Sigmoid colon (tissue), 7 donors: ENCODE measurements around the gene PPDPF. TPM values are rescaled to one million over a fixed set of nuclear protein-coding genes. Genes with fewer than 3 reads are reported as not detected.

Source experiments
- DNase-seq: peaks from one replicate; pipeline ENCODE4 v3.0.0-alpha.2; 2019
- H3K27ac ChIP-seq, 4 donors: fragments of 200-600 bp; sonication (generic); one replicate each; pipeline ENCODE4 v1.5.1; 2016 to 2019; ENCODE audit warnings: mild to moderate bottlenecking in 1 of 4
- H3K27me3 ChIP-seq, 3 donors: fragments of 200-600 bp; sonication (generic); one replicate each; pipeline ENCODE4 v1.5.1; 2019; ENCODE audit warnings: mild to moderate bottlenecking in 1 of 3
- H3K36me3 ChIP-seq, 4 donors: fragments of 200-600 bp; sonication (generic); one replicate each; pipeline ENCODE4 v1.5.1; 2016 to 2019
- H3K4me1 ChIP-seq, 4 donors: fragments of 200-600 bp; sonication (generic); one replicate each; pipeline ENCODE4 v1.5.1; 2017 to 2019
- H3K4me3 ChIP-seq, 4 donors: fragments of 200-600 bp; sonication (generic); one replicate each; pipeline ENCODE4 v1.5.1; 2017 to 2019; ENCODE audit warnings: mild to moderate bottlenecking in 2 of 4, moderate library complexity in 1 of 4
- H3K9me3 ChIP-seq, 4 donors: fragments of 200-600 bp in 3 of 4; sonication (generic) in 3 of 4; one replicate each; pipeline versions ENCODE4 v1.5.1 to v1.6.1; 2013 to 2019
- CTCF ChIP-seq, 4 experiments: fragments of 450-650 bp in 3 of 4; fragments of 200-600 bp in 1 of 4; IDR thresholded peaks; one replicate each; pipeline ENCODE4 v1.5.1; 2016 to 2019; ENCODE audit warnings: antibody characterized with exemption in 4 of 4, mild to moderate bottlenecking in 3 of 4, moderate library complexity in 2 of 4
- EP300 ChIP-seq, 4 donors: sonication (generic); formaldehyde crosslinking; IDR thresholded peaks; one replicate each; pipeline ENCODE4 v1.6.1; 2017; ENCODE audit warnings: antibody characterized with exemption in 4 of 4
- POLR2A ChIP-seq, 2 donors: fragments of 450-650 bp; IDR thresholded peaks; one replicate each; pipeline ENCODE4 v1.6.1; 2016; ENCODE audit warnings: antibody characterized with exemption in 2 of 2, mild to moderate bottlenecking in 2 of 2, moderate library complexity in 2 of 2
- POLR2AphosphoS5 ChIP-seq, 4 donors: sonication (generic); formaldehyde crosslinking; IDR thresholded peaks; one replicate each; pipeline ENCODE4 v1.6.1; 2017; ENCODE audit warnings: antibody characterized with exemption in 4 of 4
- WGBS, 2 donors: extraction: QIAGEN DNeasy Blood & Tissue Kit; methylation state at CpG; one replicate each; pipeline ENCODE4 v1.1.7; 2013; 5-methylcytosine and 5-hydroxymethylcytosine counted together
- intact Hi-C: fragments of 100-400 bp; cut with DNase I; formaldehyde crosslinking; loops from one replicate; pipeline ENCODE4 v1.15.1; 2023
- polyA plus RNA-seq, 3 donors: library from polyadenylated mRNA; stranded (reverse); fragments of 200-250 nt; gene quantifications; one replicate each; pipeline ENCODE4 v1.2.3, GENCODE V29; 2013
- total RNA-seq, 4 donors: library from RNA; depleted of rRNA; stranded (reverse); fragments of >200 nt; gene quantifications; one replicate each; pipeline ENCODE4 v1.1.0, GENCODE V29; 2016
- donor health status: healthy with polysubstance abuse.
- donor health status: Bipolar disorder and iron deficiency.
- donor health status: healthy.

Gene PPDPF
- total and polyA plus RNA-seq, 7 donors = 82.8 to 1,688 (median 244) TPM

- H3K9me3 ChIP-seq = no peaks in the 10 kb centered on the region
- no peaks in the 10 kb centered on the region for H3K4me1 ChIP-seq
- H3K27me3 ChIP-seq = peaks cover 0 to 5% (median 0%) of the 10 kb centered on the region in 3 donors
- no peak overlapping the region for H3K27ac ChIP-seq
- H3K36me3 ChIP-seq = peaks cover 22 to 72% (median 48%) of the 10 kb centered on the region in 4 donors
- TF ChIP-seq CTCF (IDR thresholded peaks at IDR 0.05) (no peak), EP300 (IDR thresholded peaks at IDR 0.05) (no peak), POLR2A (IDR thresholded peaks at IDR 0.05) (no peak)
- 89 to 94% methylated on average over 36 of the region's 36 CpGs for whole genome bisulfite sequencing, 2 donors
- H3K4me3 ChIP-seq = no peak overlapping the region
- intact Hi-C loops = no loop called here
- no peak for DNase-seq
These were observed 41.2 kb downstream of the PPDPF start for GRCh38 chr20:63561624-63562396.

- TF ChIP-seq EP300 (IDR thresholded peaks at IDR 0.05) (no peak), POLR2A (IDR thresholded peaks at IDR 0.05) (no peak), POLR2AphosphoS5 (IDR thresholded peaks at IDR 0.05) (no peak), CTCF (IDR thresholded peaks at IDR 0.05) (no peak)
- peaks cover 22 to 72% (median 48%) of the 10 kb centered on the region in 4 donors for H3K36me3 ChIP-seq
- intact Hi-C loops = no loop called here
These were observed 42.1 kb downstream of the PPDPF start for GRCh38 chr20:63562461-63563224.

GRCh38 chr20:63563225-63563935 lies 42.8 kb downstream of the PPDPF start:
- peaks cover 22 to 68% (median 47%) of the 10 kb centered on the region in 4 donors for H3K36me3 ChIP-seq
- whole genome bisulfite sequencing, 2 donors = 93 to 95% methylated on average over 55 of the region's 55 CpGs
- intact Hi-C loops = no loop called here

More at GRCh38 chr20:63562461-63563224, 42.1 kb downstream of the PPDPF start:
- Histone ChIP-seq H3K27me3 (peaks cover 0 to 5% (median 0%) of the 10 kb centered on the region in 3 donors), H3K4me1 (no peaks in the 10 kb centered on the region), H3K27ac (no peak overlapping the region), H3K9me3 (no peaks in the 10 kb centered on the region), H3K4me3 (no peak overlapping the region)
- 94 to 95% methylated on average over 54 of the region's 54 CpGs for WGBS, 2 donors
- no peak for DNase-seq

More at GRCh38 chr20:63563225-63563935, 42.8 kb downstream of the PPDPF start:
- DNase-seq = no peak
- no peaks in the 10 kb centered on the region for H3K4me1 ChIP-seq
- no peaks in the 10 kb centered on the region for H3K9me3 ChIP-seq
- H3K4me3 ChIP-seq = no peak overlapping the region
- peaks cover 0 to 5% (median 0%) of the 10 kb centered on the region in 3 donors for H3K27me3 ChIP-seq
- H3K27ac ChIP-seq = no peak overlapping the region
- TF ChIP-seq POLR2AphosphoS5 (IDR thresholded peaks at IDR 0.05) (no peak), CTCF (IDR thresholded peaks at IDR 0.05) (no peak), EP300 (IDR thresholded peaks at IDR 0.05) (no peak), POLR2A (IDR thresholded peaks at IDR 0.05) (no peak)
